HepG2 (cell line): ENCODE results near the gene PSORS1C1. TPM values are rescaled to one million over a fixed set of nuclear protein-coding genes. Genes with fewer than 3 reads are reported as not detected.

Experiments
- CREB1 ChIP-seq, 2 experiments: fragments of 450-650 bp in 1 of 2; IDR thresholded peaks; 2 replicates each; pipeline ENCODE4 v1.6.1; 2016 to 2017; ENCODE audit warnings: control low read depth in 1 of 2, mild to moderate bottlenecking in 1 of 2, missing compliant biosample characterization in 1 of 2, missing genetic modification characterization in 1 of 2
- FOXK1 ChIP-seq: sonication (generic); formaldehyde crosslinking; IDR thresholded peaks from 2 replicates; pipeline ENCODE4 v1.4.0; 2020; ENCODE audit warnings: low read depth, missing genetic modification reagents, borderline replicate concordance
- KAT8 ChIP-seq: IDR thresholded peaks from 2 replicates; pipeline ENCODE4 v1.6.1; 2016; ENCODE audit warnings: missing genetic modification reagents, missing compliant biosample characterization
- KLF15 ChIP-seq: sonication (generic); formaldehyde crosslinking; IDR thresholded peaks from 2 replicates; pipeline ENCODE4 v1.8.1; 2023; ENCODE audit warnings: borderline replicate concordance, mild to moderate bottlenecking, inconsistent platforms, missing genetic modification reagents, mixed read lengths
- ZNF331 ChIP-seq: sonication (generic); formaldehyde crosslinking; IDR thresholded peaks from 2 replicates; pipeline ENCODE4 v1.4.0; 2020; ENCODE audit warnings: missing genetic modification reagents
- ZNF383 ChIP-seq: sonication (generic); formaldehyde crosslinking; IDR thresholded peaks from 2 replicates; pipeline ENCODE4 v1.4.0; 2020; ENCODE audit warnings: missing genetic modification reagents, mild to moderate bottlenecking, borderline replicate concordance
- ZNF441 ChIP-seq: sonication (generic); formaldehyde crosslinking; IDR thresholded peaks from 2 replicates; pipeline ENCODE4 v1.7.0; 2021; ENCODE audit warnings: missing genetic modification reagents, borderline replicate concordance
- ZNF552 ChIP-seq: sonication (generic); formaldehyde crosslinking; IDR thresholded peaks from 2 replicates; pipeline ENCODE4 v1.9.0; 2022; ENCODE audit warnings: missing genetic modification reagents, mild to moderate bottlenecking, borderline replicate concordance
- ZNF597 ChIP-seq: sonication (generic); formaldehyde crosslinking; IDR thresholded peaks from 2 replicates; pipeline ENCODE4 v1.5.0; 2020; ENCODE audit warnings: missing genetic modification reagents
- ZNF709 ChIP-seq: sonication (generic); formaldehyde crosslinking; IDR thresholded peaks from 2 replicates; pipeline ENCODE4 v1.5.0; 2020; ENCODE audit warnings: mild to moderate bottlenecking, missing genetic modification reagents
- ZNF761 ChIP-seq: sonication (generic); formaldehyde crosslinking; conservative IDR thresholded peaks from 2 replicates; pipeline ENCODE4 v1.4.0; 2020; ENCODE audit warnings: mild to moderate bottlenecking, missing genetic modification reagents
- ZSCAN5A ChIP-seq: sonication (generic); formaldehyde crosslinking; IDR thresholded peaks from 2 replicates; pipeline ENCODE4 v1.8.0; 2022; ENCODE audit warnings: mild to moderate bottlenecking, missing genetic modification reagents, borderline replicate concordance
- polyA plus RNA-seq, 8 experiments: library from polyadenylated mRNA; depleted of rRNA in 3 of 8; stranded (reverse) in 7 of 8; unstranded in 1 of 8; fragments of >200 nt; fragmentation: Illumina TruSeq in 4 of 8; extraction: Trizol in 4 of 8; gene quantifications; 2 replicates each; pipeline versions ENCODE4 v1.2.1 to v1.2.3, GENCODE V29; 2011 to 2016; ENCODE audit warnings: low read depth in 4 of 8, missing spikeins in 1 of 8, mixed read lengths in 1 of 8; ENCODE audit not compliant: insufficient read depth in 1 of 8
- total RNA-seq, 5 experiments: library from RNA; depleted of rRNA; stranded (reverse); fragments of >200 nt; fragmentation: Illumina TruSeq; extraction: Trizol; gene quantifications; 2 replicates each; pipeline ENCODE4 v1.2.3, GENCODE V29; 2016; ENCODE audit warnings: low read depth in 1 of 5
- TF ChIP-seq, protein P1 (sequence below), 2 experiments: sonication (generic) in 1 of 2; formaldehyde crosslinking in 1 of 2; IDR thresholded peaks; 2 replicates each; pipeline versions ENCODE4 v1.4.0 to v1.6.1; 2016 to 2020; ENCODE audit warnings: borderline replicate concordance in 1 of 2, low read depth in 1 of 2, mild to moderate bottlenecking in 1 of 2, missing genetic modification reagents in 1 of 2
- TF ChIP-seq, protein P2 (sequence below): sonication (generic); formaldehyde crosslinking; IDR thresholded peaks from 2 replicates; pipeline ENCODE4 v1.4.0; 2020; ENCODE audit warnings: missing genetic modification reagents
- TF ChIP-seq, protein P3 (sequence below): sonication (generic); formaldehyde crosslinking; IDR thresholded peaks from 2 replicates; pipeline ENCODE4 v1.8.1; 2022; ENCODE audit warnings: low read depth, mild to moderate bottlenecking, missing genetic modification reagents

PSORS1C1 gene
- total and polyA plus RNA-seq, 2 of the 13 experiments (the other 11 are each of a cell fraction or from before 2014, with no cell fraction given) = 0.01 to 0.02 TPM

GRCh38 chr6:31186052-31186734 lies 71.6 kb downstream of the PSORS1C1 start (continued):
- TF ChIP-seq, protein P1, sequence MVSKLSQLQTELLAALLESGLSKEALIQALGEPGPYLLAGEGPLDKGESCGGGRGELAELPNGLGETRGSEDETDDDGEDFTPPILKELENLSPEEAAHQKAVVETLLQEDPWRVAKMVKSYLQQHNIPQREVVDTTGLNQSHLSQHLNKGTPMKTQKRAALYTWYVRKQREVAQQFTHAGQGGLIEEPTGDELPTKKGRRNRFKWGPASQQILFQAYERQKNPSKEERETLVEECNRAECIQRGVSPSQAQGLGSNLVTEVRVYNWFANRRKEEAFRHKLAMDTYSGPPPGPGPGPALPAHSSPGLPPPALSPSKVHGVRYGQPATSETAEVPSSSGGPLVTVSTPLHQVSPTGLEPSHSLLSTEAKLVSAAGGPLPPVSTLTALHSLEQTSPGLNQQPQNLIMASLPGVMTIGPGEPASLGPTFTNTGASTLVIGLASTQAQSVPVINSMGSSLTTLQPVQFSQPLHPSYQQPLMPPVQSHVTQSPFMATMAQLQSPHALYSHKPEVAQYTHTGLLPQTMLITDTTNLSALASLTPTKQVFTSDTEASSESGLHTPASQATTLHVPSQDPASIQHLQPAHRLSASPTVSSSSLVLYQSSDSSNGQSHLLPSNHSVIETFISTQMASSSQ (IDR thresholded peaks at IDR 0.05; ENCODE audit: low read depth) = peak; percentile 57
- TF ChIP-seq, protein P1 (CRISPR knock-in tag; IDR thresholded peaks at IDR 0.05; ENCODE audit: borderline replicate concordance) = peak; percentile 82; the same call in 1 of the 2 replicates
- TF ChIP-seq ZNF331 (CRISPR knock-in tag) (peak; percentile 51; the same call in 1 of the 2 replicates), ZSCAN5A (CRISPR knock-in tag) (peak; percentile 77; the same call in 1 of the 2 replicates), CREB1 (IDR thresholded peaks at IDR 0.05) (peak; percentile 49), CREB1 (CRISPR knock-in tag; IDR thresholded peaks at IDR 0.05) (peak; percentile 83), ZNF552 (no peak), ZNF383 (CRISPR knock-in tag) (no peak), ZNF441 (no peak; the same call in 1 of the 2 replicates), FOXK1 (CRISPR knock-in tag) (no peak), ZNF709 (CRISPR knock-in tag) (no peak), KAT8 (peak; percentile 81), KLF15 (no peak), ZNF761 (CRISPR knock-in tag) (peak; percentile 42; the same call in 1 of the 2 replicates), ZNF597 (CRISPR knock-in tag) (no peak)
- TF ChIP-seq, protein P2, sequence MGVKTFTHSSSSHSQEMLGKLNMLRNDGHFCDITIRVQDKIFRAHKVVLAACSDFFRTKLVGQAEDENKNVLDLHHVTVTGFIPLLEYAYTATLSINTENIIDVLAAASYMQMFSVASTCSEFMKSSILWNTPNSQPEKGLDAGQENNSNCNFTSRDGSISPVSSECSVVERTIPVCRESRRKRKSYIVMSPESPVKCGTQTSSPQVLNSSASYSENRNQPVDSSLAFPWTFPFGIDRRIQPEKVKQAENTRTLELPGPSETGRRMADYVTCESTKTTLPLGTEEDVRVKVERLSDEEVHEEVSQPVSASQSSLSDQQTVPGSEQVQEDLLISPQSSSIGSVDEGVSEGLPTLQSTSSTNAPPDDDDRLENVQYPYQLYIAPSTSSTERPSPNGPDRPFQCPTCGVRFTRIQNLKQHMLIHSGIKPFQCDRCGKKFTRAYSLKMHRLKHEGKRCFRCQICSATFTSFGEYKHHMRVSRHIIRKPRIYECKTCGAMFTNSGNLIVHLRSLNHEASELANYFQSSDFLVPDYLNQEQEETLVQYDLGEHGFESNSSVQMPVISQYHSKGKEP (CRISPR knock-in tag) = no peak
- TF ChIP-seq, protein P3, sequence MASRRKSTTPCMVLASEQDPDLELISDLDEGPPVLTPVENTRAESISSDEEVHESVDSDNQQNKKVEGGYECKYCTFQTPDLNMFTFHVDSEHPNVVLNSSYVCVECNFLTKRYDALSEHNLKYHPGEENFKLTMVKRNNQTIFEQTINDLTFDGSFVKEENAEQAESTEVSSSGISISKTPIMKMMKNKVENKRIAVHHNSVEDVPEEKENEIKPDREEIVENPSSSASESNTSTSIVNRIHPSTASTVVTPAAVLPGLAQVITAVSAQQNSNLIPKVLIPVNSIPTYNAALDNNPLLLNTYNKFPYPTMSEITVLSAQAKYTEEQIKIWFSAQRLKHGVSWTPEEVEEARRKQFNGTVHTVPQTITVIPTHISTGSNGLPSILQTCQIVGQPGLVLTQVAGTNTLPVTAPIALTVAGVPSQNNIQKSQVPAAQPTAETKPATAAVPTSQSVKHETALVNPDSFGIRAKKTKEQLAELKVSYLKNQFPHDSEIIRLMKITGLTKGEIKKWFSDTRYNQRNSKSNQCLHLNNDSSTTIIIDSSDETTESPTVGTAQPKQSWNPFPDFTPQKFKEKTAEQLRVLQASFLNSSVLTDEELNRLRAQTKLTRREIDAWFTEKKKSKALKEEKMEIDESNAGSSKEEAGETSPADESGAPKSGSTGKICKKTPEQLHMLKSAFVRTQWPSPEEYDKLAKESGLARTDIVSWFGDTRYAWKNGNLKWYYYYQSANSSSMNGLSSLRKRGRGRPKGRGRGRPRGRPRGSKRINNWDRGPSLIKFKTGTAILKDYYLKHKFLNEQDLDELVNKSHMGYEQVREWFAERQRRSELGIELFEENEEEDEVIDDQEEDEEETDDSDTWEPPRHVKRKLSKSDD = no peak
